PFSK-1 (cell line): Measurements from ENCODE around the gene RPS6KL1.

Experiments
- FOXP2 ChIP-seq: optimal IDR thresholded peaks from 2 replicates; pipeline ENCODE3; 2011; ENCODE audit warnings: borderline replicate concordance, control low read depth, inconsistent platforms; ENCODE audit not compliant: insufficient read depth; ENCODE audit errors: extremely low read length, extremely low read depth
- POLR2AphosphoS5 ChIP-seq: IDR thresholded peaks from 2 replicates; pipeline ENCODE4 v1.6.1; 2012; ENCODE audit warnings: low read depth, mild to moderate bottlenecking, control low read depth, low read length, moderate library complexity
- REST ChIP-seq, 2 experiments: IDR thresholded peaks; 2 replicates each; pipeline versions ENCODE4 v1.6.1 to v1.8.0; 2011 to 2012; ENCODE audit warnings: low read depth in 2 of 2, low read length in 2 of 2, control low read depth in 1 of 2, inconsistent platforms in 1 of 2, mild to moderate bottlenecking in 1 of 2, moderate library complexity in 1 of 2; ENCODE audit not compliant: insufficient read depth in 1 of 2
- SIN3A ChIP-seq: IDR thresholded peaks from 2 replicates; pipeline ENCODE4 v1.6.1; 2012; ENCODE audit warnings: mild to moderate bottlenecking, low read length, moderate library complexity, borderline replicate concordance; ENCODE audit not compliant: insufficient read depth
- TAF1 ChIP-seq: IDR thresholded peaks from 2 replicates; pipeline ENCODE4 v1.6.1; 2012; ENCODE audit warnings: low read length, control low read depth, borderline replicate concordance; ENCODE audit not compliant: insufficient read depth

GRCh38 chr14:74942181-74942580 is 19.1 kb upstream of the RPS6KL1 start:
- TF ChIP-seq POLR2AphosphoS5 (no peak), REST (IDR thresholded peaks at IDR 0.05; ENCODE audit: insufficient read depth in 1 of 2, low read depth in 2 of 2, low read length in 2 of 2) (no peak), TAF1 (no peak), FOXP2 (no peak), SIN3A (no peak)
